Natural killer cell (primary cell): Measurements from ENCODE around the gene PDE6C. TPM values are rescaled to one million over a fixed set of nuclear protein-coding genes. Genes with fewer than 3 reads are reported as not detected.

Experiments
- ATAC-seq, 3 donors: fragments of 150-1000 bp in 2 of 3; fragments of 200-7000 bp in 1 of 3; cut with Tn5 transposase; 1 replicate in 1 of 3; 2 replicates in 2 of 3; pipeline ENCODE4 v1.10.0; 2021; ENCODE audit warnings: mild to moderate bottlenecking in 2 of 3, moderate library complexity in 2 of 3
- DNase-seq, 2 donors: peaks; one replicate each; pipeline versions ENCODE4 v3.0.0 to v3.0.0-alpha.2; 2013 to 2021; ENCODE audit warnings: mixed read lengths in 1 of 2
- H3K27ac ChIP-seq: one replicate; pipeline ENCODE4 v1.5.1; 2013; ENCODE audit warnings: mild to moderate bottlenecking, low read length
- H3K27me3 ChIP-seq: one replicate; pipeline ENCODE4 v1.6.1; 2013; ENCODE audit warnings: low read length; ENCODE audit not compliant: control insufficient read depth, insufficient read depth
- H3K36me3 ChIP-seq: one replicate; pipeline ENCODE4 v1.6.1; 2013; ENCODE audit warnings: low read length; ENCODE audit not compliant: control insufficient read depth, insufficient read depth
- H3K4me1 ChIP-seq: one replicate; pipeline ENCODE4 v1.6.1; 2013; ENCODE audit warnings: low read length; ENCODE audit not compliant: control insufficient read depth, insufficient read depth
- H3K4me3 ChIP-seq: one replicate; pipeline ENCODE4 v1.5.1; 2013; ENCODE audit warnings: low read length
- H3K9me3 ChIP-seq: one replicate; pipeline ENCODE4 v1.6.1; 2013; ENCODE audit warnings: low read length; ENCODE audit not compliant: control insufficient read depth, insufficient read depth
- H3K27ac Mint-ChIP-seq, 2 donors: one replicate each; pipeline ENCODE4 v1.8.0; 2022; ENCODE audit warnings: mild to moderate bottlenecking in 2 of 2, mixed read lengths in 2 of 2, moderate library complexity in 1 of 2
- H3K27me3 Mint-ChIP-seq, 2 donors: one replicate each; pipeline ENCODE4 v1.8.0; 2022; ENCODE audit warnings: low read depth in 2 of 2, mixed read lengths in 2 of 2
- H3K36me3 Mint-ChIP-seq: one replicate; pipeline ENCODE4 v1.8.0; 2022; ENCODE audit warnings: mixed read lengths
- H3K4me1 Mint-ChIP-seq, 2 donors: one replicate each; pipeline ENCODE4 v1.8.0; 2022; ENCODE audit warnings: mixed read lengths in 2 of 2
- H3K4me3 Mint-ChIP-seq: one replicate; pipeline ENCODE4 v1.8.0; 2022; ENCODE audit warnings: mild to moderate bottlenecking, moderate library complexity, mixed read lengths
- H3K9me3 Mint-ChIP-seq, 2 donors: one replicate each; pipeline ENCODE4 v1.8.0; 2022; ENCODE audit warnings: mixed read lengths in 2 of 2
- CTCF ChIP-seq: fragments of 200-600 bp; IDR thresholded peaks from one replicate; pipeline ENCODE4 v1.8.0; 2022; ENCODE audit warnings: antibody characterized with exemption
- WGBS: methylation state at CpG from one replicate; pipeline ENCODE4 v1.1.7; 2013; ENCODE audit warnings: missing lambda C conversion rate; ENCODE audit not compliant: insufficient coverage; 5-methylcytosine and 5-hydroxymethylcytosine counted together
- intact Hi-C: fragments of 100-400 bp; cut with micrococcal nuclease; formaldehyde crosslinking; loops from one replicate; pipeline ENCODE4 v1.14.2; 2022
- total RNA-seq, 4 donors: library from RNA; stranded (reverse); fragments of 120-200 nt in 1 of 4; gene quantifications; one replicate each; pipeline versions ENCODE4 v1.2.3 to v1.2.4, GENCODE V29; 2013 to 2022

Gene PDE6C
- total RNA-seq, 3 donors from 2014 or later (not counting 1 experiment from before 2014, with no cell fraction given): not detected

DNA sequence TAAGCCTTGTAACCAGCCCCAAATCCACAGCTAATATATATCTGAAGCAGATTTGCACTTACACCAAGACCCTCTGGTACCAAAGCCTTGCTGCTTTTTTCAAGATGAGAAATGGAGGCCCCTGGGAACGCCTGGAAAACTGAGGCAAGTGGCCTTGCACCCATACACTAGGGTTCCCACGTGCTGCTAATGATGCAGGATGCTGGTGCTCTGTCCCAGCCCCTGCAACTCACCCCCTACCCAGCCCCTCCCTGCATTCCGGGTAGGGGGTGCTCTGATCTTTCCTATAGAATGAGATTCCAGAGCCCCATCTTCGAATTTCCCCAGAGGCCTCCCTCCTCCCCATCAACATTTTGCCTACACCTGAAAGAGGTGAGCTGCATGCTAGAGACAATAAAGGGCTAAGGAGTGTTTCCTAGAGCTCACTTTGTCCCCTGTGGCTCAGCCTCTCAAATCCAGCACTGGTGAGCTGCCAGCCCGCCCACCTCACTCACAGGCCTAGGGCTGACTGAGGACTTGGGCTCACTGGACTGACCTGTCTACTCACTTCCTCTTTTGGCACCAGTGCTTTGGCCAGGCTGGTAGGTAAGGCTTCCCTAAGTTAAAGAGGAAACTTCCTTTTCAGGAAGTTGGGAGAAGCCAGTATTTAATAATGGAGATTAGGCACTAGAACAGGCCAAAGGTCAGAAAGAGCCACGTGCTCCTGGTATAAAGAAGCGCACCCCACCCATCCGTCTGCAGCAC, 21.1 kb upstream of the PDE6C start:
- intact Hi-C loops: no loop called here
- Histone ChIP-seq H3K27ac (no peak overlapping the region), H3K4me1 (no peaks in the 10 kb centered on the region), H3K36me3 (no peaks in the 10 kb centered on the region), H3K27me3 (no peaks in the 10 kb centered on the region), H3K9me3 (no peaks in the 10 kb centered on the region), H3K4me3 (no peak overlapping the region)
- no peak for TF ChIP-seq CTCF
- DNase-seq (no peak), ATAC-seq (no peak)
- Mint-ChIP-seq H3K9me3 (no peaks in the 10 kb centered on the region), H3K4me1 (no peaks in the 10 kb centered on the region), H3K27ac (no peak overlapping the region), H3K36me3 (no peaks in the 10 kb centered on the region), H3K27me3 (peaks cover 4 to 7% of the 10 kb centered on the region in 2 donors), H3K4me3 (no peak overlapping the region)
- WGBS: 85% methylated on average over 4 of the region's 8 CpGs

- Mint-ChIP-seq H3K27me3 (peaks cover 4 to 7% of the 10 kb centered on the region in 2 donors), H3K9me3 (no peaks in the 10 kb centered on the region), H3K27ac (no peak overlapping the region), H3K4me3 (no peak overlapping the region), H3K36me3 (no peaks in the 10 kb centered on the region), H3K4me1 (no peaks in the 10 kb centered on the region)
- no peak overlapping the region for H3K27ac ChIP-seq
- intact Hi-C loops: no loop called here
- H3K4me3 ChIP-seq: no peak overlapping the region
- ATAC-seq (no peak), DNase-seq (no peak)
- H3K27me3 ChIP-seq: no peaks in the 10 kb centered on the region
- H3K4me1 ChIP-seq: no peaks in the 10 kb centered on the region
- WGBS: 91% methylated on average over 4 of the region's 4 CpGs
- no peaks in the 10 kb centered on the region for H3K9me3 ChIP-seq
- no peaks in the 10 kb centered on the region for H3K36me3 ChIP-seq
- no peak for TF ChIP-seq CTCF
Measured at GRCh38 chr10:93593254-93593653, 19.1 kb upstream of the PDE6C start.

- Histone ChIP-seq H3K36me3 (no peaks in the 10 kb centered on the region), H3K27ac (no peak overlapping the region), H3K9me3 (no peaks in the 10 kb centered on the region), H3K4me1 (no peaks in the 10 kb centered on the region), H3K4me3 (no peak overlapping the region), H3K27me3 (no peaks in the 10 kb centered on the region)
- Mint-ChIP-seq H3K9me3 (no peaks in the 10 kb centered on the region), H3K4me3 (no peak overlapping the region), H3K27ac (no peak overlapping the region), H3K27me3 (peaks cover 2 to 3% of the 10 kb centered on the region in 2 donors), H3K36me3 (no peaks in the 10 kb centered on the region), H3K4me1 (no peaks in the 10 kb centered on the region)
- ATAC-seq (no peak), DNase-seq (no peak)
- intact Hi-C loops: no loop called here
- WGBS: 91% methylated on average over 18 of the region's 18 CpGs
- no peak for TF ChIP-seq CTCF
Measured at GRCh38 chr10:93593749-93594148, 18.6 kb upstream of the PDE6C start.

DNA sequence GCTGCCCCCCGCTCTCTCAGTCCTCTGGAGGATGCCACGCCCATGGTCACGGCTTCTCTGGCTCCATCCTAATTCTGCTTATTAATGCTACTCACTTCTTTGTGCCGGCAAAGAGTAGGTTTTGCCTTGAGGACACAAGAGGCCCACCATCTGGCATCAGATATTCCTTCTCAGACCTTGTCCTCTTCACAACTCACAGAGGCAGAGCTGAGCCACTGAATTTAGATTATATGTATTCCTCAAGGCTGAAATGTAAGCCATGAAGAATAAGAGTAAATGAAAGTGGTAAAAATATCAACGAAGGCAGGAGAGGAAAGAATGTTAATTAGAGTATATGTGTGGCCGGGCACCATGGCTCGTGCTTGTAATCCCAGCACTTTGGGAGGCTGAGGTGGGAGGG, 17.8 kb upstream of the PDE6C start:
- no peak overlapping the region for H3K27ac Mint-ChIP-seq
- WGBS: 81% methylated on average over 7 of the region's 7 CpGs
- DNase-seq (no peak), ATAC-seq (no peak)
- peaks cover 0 to 2% of the 10 kb centered on the region in 2 donors for H3K27me3 Mint-ChIP-seq
- H3K4me3 Mint-ChIP-seq: no peak overlapping the region
- no peak overlapping the region for H3K4me3 ChIP-seq
- no peaks in the 10 kb centered on the region for H3K36me3 ChIP-seq
- TF ChIP-seq CTCF: no peak
- intact Hi-C loops: no loop called here
- no peaks in the 10 kb centered on the region for H3K4me1 ChIP-seq
- no peaks in the 10 kb centered on the region for H3K27me3 ChIP-seq
- H3K9me3 ChIP-seq: no peaks in the 10 kb centered on the region
- no peaks in the 10 kb centered on the region for H3K4me1 Mint-ChIP-seq
- H3K27ac ChIP-seq: no peak overlapping the region
- no peaks in the 10 kb centered on the region for H3K36me3 Mint-ChIP-seq
- no peaks in the 10 kb centered on the region for H3K9me3 Mint-ChIP-seq
